Cardiac fibroblast (primary cell): Measurements from ENCODE around the gene COL20A1.

Experiments
- DNase-seq, 2 donors: peaks; one replicate each; pipeline versions ENCODE4 v3.0.0 to v3.0.0-alpha.2; 2010; ENCODE audit warnings: low read depth in 2 of 2
- H3K4me3 ChIP-seq, 2 donors: replicated peaks in 1 of 2; 1 replicate in 1 of 2; 2 replicates in 1 of 2; pipeline ENCODE4 v1.5.1; 2011; ENCODE audit warnings: low read depth in 2 of 2, low read length in 2 of 2, mild to moderate bottlenecking in 2 of 2, moderate library complexity in 1 of 2
- CTCF ChIP-seq: IDR thresholded peaks from one replicate; pipeline ENCODE4 v1.5.1; 2011; ENCODE audit warnings: low read depth, mild to moderate bottlenecking, low read length, inconsistent platforms

Gene COL20A1

GRCh38 chr20:63265891-63266515 is 27.0 kb upstream of the COL20A1 start:
- TF ChIP-seq CTCF: no peak

GRCh38 chr20:63267691-63268090 is 25.3 kb upstream of the COL20A1 start:
- no peak overlapping the region for H3K4me3 ChIP-seq
- TF ChIP-seq CTCF: no peak
- no peak for DNase-seq

More at GRCh38 chr20:63265891-63266515, 27.0 kb upstream of the COL20A1 start:
- no peak overlapping the region for H3K4me3 ChIP-seq
- DNase-seq: no peak

- TF ChIP-seq CTCF: no peak
- H3K4me3 ChIP-seq: no peak overlapping the region
- no peak for DNase-seq
These were observed 24.7 kb upstream of the COL20A1 start for GRCh38 chr20:63268256-63268655.

- H3K4me3 ChIP-seq: no peak overlapping the region
- DNase-seq: no peak
- no peak for TF ChIP-seq CTCF
These were observed 24.1 kb upstream of the COL20A1 start for GRCh38 chr20:63268671-63269439.

GRCh38 chr20:63269724-63270123 is 23.3 kb upstream of the COL20A1 start:
- no peak for TF ChIP-seq CTCF
- no peak overlapping the region for H3K4me3 ChIP-seq
- DNase-seq: no peak

- TF ChIP-seq CTCF: no peak
- DNase-seq: no peak
- no peak overlapping the region for H3K4me3 ChIP-seq
These were observed 22.2 kb upstream of the COL20A1 start for GRCh38 chr20:63270606-63271325.
